Measurements from ENCODE around the gene ATP6V0D1.
A peak's percentile ranks its signal among the peaks of the same experiment; 100 is the strongest.

The ATP6V0D1 gene

DNA sequence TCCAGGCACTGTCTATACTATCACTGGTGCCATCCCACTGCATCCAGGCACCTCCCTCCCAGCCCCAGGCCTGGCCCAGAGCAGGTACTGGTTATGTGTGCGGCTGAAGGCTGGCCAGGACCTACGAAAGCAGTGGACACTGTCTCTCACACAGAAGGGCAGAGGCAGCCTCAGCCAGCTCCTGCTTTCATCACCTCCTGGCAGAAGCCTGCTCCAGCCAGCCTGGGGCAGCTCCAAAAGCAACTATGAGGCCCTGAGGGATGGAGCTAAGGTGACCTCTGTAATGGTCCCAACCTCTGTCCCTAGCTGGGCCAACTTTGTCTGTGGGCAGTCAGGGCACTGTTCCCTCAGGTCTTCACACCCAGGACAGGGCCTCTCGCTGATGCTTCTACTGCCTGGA, 31.2 kb downstream of the ATP6V0D1 start:
- H3K4me3 ChIP-seq (ENCODE audit: low read depth, low read length): no peak overlapping the region
- TF ChIP-seq, protein P1, sequence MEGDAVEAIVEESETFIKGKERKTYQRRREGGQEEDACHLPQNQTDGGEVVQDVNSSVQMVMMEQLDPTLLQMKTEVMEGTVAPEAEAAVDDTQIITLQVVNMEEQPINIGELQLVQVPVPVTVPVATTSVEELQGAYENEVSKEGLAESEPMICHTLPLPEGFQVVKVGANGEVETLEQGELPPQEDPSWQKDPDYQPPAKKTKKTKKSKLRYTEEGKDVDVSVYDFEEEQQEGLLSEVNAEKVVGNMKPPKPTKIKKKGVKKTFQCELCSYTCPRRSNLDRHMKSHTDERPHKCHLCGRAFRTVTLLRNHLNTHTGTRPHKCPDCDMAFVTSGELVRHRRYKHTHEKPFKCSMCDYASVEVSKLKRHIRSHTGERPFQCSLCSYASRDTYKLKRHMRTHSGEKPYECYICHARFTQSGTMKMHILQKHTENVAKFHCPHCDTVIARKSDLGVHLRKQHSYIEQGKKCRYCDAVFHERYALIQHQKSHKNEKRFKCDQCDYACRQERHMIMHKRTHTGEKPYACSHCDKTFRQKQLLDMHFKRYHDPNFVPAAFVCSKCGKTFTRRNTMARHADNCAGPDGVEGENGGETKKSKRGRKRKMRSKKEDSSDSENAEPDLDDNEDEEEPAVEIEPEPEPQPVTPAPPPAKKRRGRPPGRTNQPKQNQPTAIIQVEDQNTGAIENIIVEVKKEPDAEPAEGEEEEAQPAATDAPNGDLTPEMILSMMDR (IDR thresholded peaks at IDR 0.05; ENCODE audit: insufficient read depth, low read length, missing control alignments): no peak
- no peak for DNase-seq (ENCODE audit: low read depth, low spot score)
- CTCF ChIA-PET: interaction anchor here (1.0 to 1.5 kb wide), 6 partner anchors 14 to 289 kb away, joined by 3 to 11 read pairs (median 4); partner anchors contain the start of gene ATP6V0D1
- POLR2A ChIA-PET: no interaction called here

DNA sequence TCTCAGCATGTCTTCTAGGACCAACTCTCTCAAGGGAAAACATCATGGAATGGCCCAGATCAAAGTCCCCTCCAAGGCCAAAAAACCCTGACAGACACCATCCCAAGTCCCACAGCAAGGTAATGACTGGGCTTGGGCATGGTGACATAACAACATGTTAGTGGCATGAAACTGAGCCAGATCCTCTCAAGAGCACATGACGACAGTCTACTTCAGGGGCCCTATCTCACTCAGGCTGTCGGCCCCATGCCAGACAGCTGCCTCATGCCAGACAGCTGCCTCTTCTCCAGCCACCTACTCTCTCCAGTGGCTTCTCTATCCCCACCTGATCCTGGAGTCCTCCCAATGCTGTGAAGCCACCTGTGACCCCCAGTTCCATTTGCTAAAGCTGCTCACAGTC, 31.6 kb downstream of the ATP6V0D1 start:
- TF ChIP-seq, protein P1 (IDR thresholded peaks at IDR 0.05; ENCODE audit: insufficient read depth, low read length, missing control alignments): no peak
- H3K4me3 ChIP-seq (ENCODE audit: low read depth, low read length): no peak overlapping the region
- ChIA-PET CTCF (no interaction called here), POLR2A (no interaction called here)
- no peak for DNase-seq (ENCODE audit: low read depth, low spot score)

DNA sequence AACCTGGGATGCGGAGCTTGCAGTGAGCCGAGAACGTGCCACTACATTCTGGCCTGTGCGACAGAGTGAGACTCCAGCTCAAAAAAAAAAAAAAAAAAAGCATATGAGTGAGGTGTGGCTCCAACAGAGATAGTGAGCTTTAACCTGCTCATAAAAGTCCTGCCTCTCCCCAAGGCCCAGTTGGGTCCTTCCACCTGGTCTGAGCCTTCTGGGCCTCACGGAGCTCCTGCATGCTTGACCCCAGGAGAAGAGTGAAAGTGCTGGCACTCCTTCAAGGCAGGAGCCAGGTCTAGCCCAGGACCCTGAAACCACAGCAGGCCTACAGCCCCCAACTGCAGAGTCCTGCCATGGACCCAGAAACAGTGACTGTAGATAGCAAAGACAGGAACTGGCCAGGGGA, 32.4 kb downstream of the ATP6V0D1 start:
- POLR2A ChIA-PET: no interaction called here
- TF ChIP-seq, protein P1 (IDR thresholded peaks at IDR 0.05; ENCODE audit: insufficient read depth, low read length, missing control alignments): no peak
- H3K4me3 ChIP-seq (ENCODE audit: low read depth, low read length): no peak overlapping the region
- no peak for DNase-seq (ENCODE audit: low read depth, low spot score)
- CTCF ChIA-PET: interaction anchor here (1.1 to 8.9 kb wide), 10 partner anchors 7 to 188 kb away, joined by 4 to 75 read pairs (median 10); partner anchors contain the start of genes ATP6V0D1 and TPPP3

DNA sequence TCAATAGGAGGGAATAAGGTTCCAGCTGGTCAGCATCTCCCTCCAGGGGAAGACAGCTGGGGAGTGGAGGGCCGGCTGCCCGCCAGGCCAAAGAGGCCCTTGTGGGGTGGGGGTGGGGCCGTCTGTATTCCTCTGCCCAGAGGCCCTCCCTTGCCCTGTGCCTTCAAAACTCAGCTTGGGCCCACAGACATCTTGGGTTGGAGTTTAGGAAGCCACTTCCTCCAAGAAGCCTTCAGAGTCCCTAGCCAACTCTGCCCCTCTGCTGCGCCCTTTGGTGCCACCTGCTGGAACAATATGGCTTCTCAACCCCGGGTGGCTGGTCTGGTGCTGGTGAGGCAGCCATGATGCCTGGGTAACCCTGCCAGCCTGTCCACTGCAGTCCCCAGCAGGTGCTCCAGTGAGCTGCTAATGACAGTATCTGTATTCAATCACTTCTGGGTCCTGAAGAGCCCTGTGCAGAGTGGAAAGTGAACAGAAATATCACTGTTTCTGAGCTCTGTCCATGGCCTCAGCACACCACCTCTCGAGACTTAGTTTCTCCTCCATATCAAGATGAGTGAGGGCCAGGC, 33.4 kb downstream of the ATP6V0D1 start:
- TF ChIP-seq, protein P1 (IDR thresholded peaks at IDR 0.05; ENCODE audit: insufficient read depth, low read length, missing control alignments): peak; percentile 34
- ChIA-PET POLR2A (no interaction called here), CTCF (interaction anchor here (1.1 to 8.9 kb wide), 16 partner anchors 8 to 198 kb away, joined by 3 to 75 read pairs (median 6); partner anchors contain the start of genes ATP6V0D1, TPPP3 and ZDHHC1)
- no peak overlapping the region for H3K4me3 ChIP-seq (ENCODE audit: low read depth, low read length)
- no peak for DNase-seq (ENCODE audit: low read depth, low spot score)

DNA sequence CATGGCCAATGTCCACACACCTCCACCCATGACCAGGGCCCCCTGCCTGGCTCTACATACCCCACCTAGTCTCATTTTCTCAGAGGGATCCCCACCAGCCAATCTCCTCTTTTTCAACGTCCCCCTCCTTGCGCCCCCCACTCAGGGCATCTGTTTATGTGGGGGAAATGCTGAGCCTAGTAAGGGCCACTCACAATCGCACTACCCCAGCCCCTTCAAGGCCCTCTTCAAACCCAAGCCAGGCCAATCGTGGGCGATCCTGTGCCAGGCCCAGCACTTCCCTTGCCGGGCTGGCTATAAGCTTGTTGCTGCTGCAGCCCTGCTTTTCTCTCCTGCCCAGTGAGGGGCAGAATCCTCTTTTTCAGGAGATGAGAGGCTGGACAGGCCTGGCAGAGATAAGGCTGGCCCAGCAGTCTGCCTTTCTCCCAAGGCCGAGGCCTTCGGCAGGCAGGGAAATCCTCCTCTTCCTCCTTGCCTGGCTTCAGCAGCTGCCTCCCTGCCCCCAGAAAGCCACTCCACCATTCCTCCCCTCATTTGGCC, 33.9 kb downstream of the ATP6V0D1 start:
- POLR2A ChIA-PET: no interaction called here
- no peak for DNase-seq (ENCODE audit: low read depth, low spot score)
- no peak overlapping the region for H3K4me3 ChIP-seq (ENCODE audit: low read depth, low read length)
- CTCF ChIA-PET: interaction anchor here (1.0 to 8.9 kb wide), 17 partner anchors 9 to 198 kb away, joined by 3 to 75 read pairs (median 6); partner anchors contain the start of genes TPPP3 and ZDHHC1
- TF ChIP-seq, protein P1 (IDR thresholded peaks at IDR 0.05; ENCODE audit: insufficient read depth, low read length, missing control alignments): no peak

Data from AG04449 (cell line).